Fibroblast of the aortic adventitia (primary cell): Measurements from ENCODE around the gene NOS3. TPM values are rescaled to one million over a fixed set of nuclear protein-coding genes. Genes with fewer than 3 reads are reported as not detected.

Source experiments
- DNase-seq: peaks from one replicate; pipeline ENCODE4 v3.0.0-alpha.2; 2010; ENCODE audit warnings: low read depth
- H3K4me3 ChIP-seq: 2 replicates; pipeline ENCODE4 v1.5.1; 2011; ENCODE audit warnings: low read depth, mild to moderate bottlenecking, control low read depth, low read length, moderate library complexity
- total RNA-seq: library from RNA; depleted of rRNA; stranded (reverse); fragments of >200 nt; gene quantifications from 2 replicates; pipeline ENCODE4 v1.2.3, GENCODE V29; 2012; ENCODE audit warnings: low replicate concordance
- TF ChIP-seq, protein P1 (sequence below): IDR thresholded peaks from 2 replicates; pipeline ENCODE4 v1.5.1; 2011; ENCODE audit warnings: mild to moderate bottlenecking, low read length, control low read depth, inconsistent platforms; ENCODE audit not compliant: insufficient read depth

Gene NOS3
- total RNA-seq, 1 donor = 0.36 TPM

DNA sequence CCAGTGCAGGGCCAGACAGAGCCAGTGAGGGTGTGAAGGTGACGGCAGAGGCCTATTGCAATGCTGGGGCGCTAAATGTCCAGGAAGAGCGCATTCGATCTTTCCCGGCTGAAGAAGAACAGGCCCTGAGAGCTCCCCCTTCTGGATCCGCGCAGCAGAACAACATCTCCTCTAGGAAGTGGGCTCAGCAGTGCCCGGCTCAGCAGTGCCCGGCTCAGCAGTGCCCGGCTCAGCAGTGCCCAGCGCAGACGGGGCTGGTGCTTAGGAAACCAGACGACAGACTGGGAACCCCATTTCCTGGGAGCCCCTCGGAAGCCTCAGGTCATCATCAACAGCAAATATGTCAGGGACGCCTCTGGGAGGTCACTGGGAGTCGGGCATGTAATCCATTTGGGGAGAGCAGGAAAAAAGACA, 4.7 kb upstream of the NOS3 start:
- TF ChIP-seq, protein P1, sequence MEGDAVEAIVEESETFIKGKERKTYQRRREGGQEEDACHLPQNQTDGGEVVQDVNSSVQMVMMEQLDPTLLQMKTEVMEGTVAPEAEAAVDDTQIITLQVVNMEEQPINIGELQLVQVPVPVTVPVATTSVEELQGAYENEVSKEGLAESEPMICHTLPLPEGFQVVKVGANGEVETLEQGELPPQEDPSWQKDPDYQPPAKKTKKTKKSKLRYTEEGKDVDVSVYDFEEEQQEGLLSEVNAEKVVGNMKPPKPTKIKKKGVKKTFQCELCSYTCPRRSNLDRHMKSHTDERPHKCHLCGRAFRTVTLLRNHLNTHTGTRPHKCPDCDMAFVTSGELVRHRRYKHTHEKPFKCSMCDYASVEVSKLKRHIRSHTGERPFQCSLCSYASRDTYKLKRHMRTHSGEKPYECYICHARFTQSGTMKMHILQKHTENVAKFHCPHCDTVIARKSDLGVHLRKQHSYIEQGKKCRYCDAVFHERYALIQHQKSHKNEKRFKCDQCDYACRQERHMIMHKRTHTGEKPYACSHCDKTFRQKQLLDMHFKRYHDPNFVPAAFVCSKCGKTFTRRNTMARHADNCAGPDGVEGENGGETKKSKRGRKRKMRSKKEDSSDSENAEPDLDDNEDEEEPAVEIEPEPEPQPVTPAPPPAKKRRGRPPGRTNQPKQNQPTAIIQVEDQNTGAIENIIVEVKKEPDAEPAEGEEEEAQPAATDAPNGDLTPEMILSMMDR = peak; percentile 78
- peak; percentile 48 for DNase-seq
- H3K4me3 ChIP-seq = no peak overlapping the region

DNA sequence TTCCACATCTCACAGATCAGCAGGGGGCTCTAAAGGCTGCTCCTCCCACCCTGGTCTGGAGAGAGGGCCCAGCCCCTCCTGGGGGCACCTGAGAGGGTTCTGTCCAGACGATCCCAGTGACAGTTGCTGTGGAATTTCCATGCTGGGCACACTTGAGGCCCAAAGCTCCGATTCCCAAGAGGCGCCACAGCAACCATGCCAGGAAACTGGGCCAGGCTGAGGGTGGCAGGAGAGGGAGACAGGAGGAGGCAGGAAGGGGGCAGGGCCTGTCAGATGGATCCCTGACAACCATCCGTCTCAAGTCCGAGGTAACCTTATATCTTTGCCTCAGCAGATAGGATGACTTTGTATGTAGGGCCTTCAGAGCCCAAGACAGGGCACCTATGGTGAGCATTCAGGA, 4.3 kb upstream of the NOS3 start:
- no peak for DNase-seq
- TF ChIP-seq, protein P1 = no peak
- H3K4me3 ChIP-seq = no peak overlapping the region

DNA sequence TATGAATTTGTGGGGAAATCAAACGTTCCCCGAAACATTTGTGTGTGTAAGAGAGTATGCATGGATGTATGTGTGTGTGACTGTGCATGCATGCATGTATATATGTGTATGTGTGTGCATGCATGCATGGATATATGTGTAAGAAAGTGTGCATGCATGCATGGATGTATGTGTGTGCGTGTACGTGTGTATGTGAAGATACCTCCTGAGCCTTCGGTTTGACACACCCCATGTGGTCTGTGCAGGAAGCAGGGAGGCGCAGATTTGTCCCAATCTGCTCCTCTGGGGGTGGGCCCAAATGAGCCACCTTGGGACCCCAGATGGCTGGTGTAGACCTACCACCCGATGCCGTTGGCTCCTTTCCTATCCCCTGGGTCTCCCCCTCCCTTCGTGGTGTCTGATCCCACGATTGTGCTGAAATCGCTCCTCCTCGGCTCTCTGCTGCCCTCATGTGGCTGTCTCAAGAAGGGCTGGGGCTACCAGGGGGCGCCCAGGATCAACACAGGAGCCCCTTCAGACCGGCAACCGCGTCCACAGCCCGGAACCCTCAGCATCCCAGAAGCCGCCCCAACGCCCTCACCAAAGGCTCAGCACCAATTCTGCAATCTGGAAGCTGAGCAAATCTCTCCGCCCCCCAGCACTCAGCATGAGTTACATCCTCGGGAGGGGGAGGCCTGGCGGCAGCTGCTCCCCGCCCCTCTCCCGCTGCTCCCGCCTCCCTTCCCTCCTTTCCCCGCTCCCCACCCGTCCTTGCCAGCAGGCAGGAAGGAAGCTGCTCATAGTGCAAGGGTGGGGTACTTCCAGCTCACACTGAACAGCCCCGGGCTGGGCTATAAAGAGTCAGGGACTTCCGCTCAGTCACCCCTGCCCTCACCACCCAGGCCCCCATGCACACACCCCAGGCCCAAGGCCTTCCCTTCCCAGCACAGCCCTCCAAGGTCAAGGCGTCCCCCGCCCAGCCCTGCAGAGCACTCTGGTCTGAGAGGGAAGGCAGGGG, 2.3 kb upstream of the NOS3 start:
- DNase-seq = no peak
- TF ChIP-seq, protein P1 = peak; percentile 83
- no peak overlapping the region for H3K4me3 ChIP-seq

DNA sequence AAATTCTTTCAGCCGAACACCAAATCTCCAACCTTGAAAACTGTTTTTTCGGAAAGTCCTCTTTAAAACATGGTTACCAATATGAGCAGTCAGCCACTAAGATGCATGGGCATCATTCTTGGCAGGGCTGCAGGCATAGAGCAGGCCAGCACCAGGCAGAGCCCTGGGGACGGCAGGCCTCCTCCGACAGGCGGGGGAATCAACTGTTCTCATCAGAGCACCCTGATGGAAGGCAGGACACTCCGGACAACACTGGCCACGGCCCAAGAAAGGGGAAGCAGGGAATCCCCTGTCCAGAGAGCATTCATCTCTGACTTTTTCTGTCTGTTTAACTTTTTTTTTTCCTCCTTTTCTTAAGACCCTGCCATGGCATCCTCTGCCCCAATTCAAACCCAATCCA, 1.4 kb upstream of the NOS3 start:
- TF ChIP-seq, protein P1 = no peak
- H3K4me3 ChIP-seq = no peak overlapping the region
- no peak for DNase-seq

DNA sequence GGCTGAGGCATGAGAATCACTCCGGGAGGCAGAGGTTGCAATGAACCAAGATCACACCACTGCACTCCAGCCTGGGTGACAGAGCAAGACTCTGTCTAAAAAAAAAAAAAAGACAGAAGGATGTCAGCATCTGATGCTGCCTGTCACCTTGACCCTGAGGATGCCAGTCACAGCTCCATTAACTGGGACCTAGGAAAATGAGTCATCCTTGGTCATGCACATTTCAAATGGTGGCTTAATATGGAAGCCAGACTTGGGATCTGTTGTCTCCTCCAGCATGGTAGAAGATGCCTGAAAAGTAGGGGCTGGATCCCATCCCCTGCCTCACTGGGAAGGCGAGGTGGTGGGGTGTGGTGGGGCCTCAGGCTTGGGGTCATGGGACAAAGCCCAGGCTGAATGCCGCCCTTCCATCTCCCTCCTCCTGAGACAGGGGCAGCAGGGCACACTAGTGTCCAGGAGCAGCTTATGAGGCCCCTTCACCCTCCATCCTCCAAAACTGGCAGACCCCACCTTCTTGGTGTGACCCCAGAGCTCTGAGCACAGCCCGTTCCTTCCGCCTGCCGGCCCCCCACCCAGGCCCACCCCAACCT, 1.3 kb downstream of the NOS3 start:
- TF ChIP-seq, protein P1 = no peak
- DNase-seq = no peak
- H3K4me3 ChIP-seq = no peak overlapping the region

DNA sequence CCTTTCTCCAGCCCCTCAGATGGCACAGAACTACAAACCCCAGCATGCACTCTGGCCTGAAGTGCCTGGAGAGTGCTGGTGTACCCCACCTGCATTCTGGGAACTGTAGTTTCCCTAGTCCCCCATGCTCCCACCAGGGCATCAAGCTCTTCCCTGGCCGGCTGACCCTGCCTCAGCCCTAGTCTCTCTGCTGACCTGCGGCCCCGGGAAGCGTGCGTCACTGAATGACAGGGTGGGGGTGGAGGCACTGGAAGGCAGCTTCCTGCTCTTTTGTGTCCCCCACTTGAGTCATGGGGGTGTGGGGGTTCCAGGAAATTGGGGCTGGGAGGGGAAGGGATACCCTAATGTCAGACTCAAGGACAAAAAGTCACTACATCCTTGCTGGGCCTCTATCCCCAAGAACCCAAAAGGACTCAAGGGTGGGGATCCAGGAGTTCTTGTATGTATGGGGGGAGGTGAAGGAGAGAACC, 2.1 kb downstream of the NOS3 start:
- no peak for DNase-seq
- TF ChIP-seq, protein P1 = no peak
- H3K4me3 ChIP-seq = no peak overlapping the region
